Mesangial cell (primary cell): ENCODE results near the gene C6orf52. TPM values are rescaled to one million over a fixed set of nuclear protein-coding genes. Genes with fewer than 3 reads are reported as not detected.

Experiments used
- total RNA-seq: library from RNA; depleted of rRNA; stranded (reverse); fragments of >200 nt; gene quantifications from 2 replicates; pipeline ENCODE4 v1.2.3, GENCODE V29; 2015

The C6orf52 gene
- total RNA-seq = 1.6 TPM in 1 of 2 replicates, not detected in the other

GRCh38 chr6:10694302-10695085 lies at the start of gene C6orf52, which contains the start of gene PAK1IP1:
Gene C6orf52 (minus strand): TSS chr6:10694616. CDS start chr6:10687550, 7,066 bp downstream.
Gene PAK1IP1 (plus strand): TSS chr6:10694972. CDS start chr6:10694986, 14 bp downstream.

GRCh38 chr6:10722820-10723566 lies 28.6 kb upstream of the C6orf52 start, which contains the start of gene TMEM14C:
Gene TMEM14C (plus strand): TSS chr6:10723070. CDS start chr6:10724614, 1,544 bp downstream.

Other genes starting within 250 kb of the C6orf52 start
- gene GCNT2, start 173.3 kb downstream of the C6orf52 start, total RNA-seq = 4.4 and 5.2 TPM in 2 replicates
- gene PAK1IP1, start 356 bp upstream of the C6orf52 start, total RNA-seq = 7.0 and 17.1 TPM in 2 replicates
- gene TMEM14C, start 28.5 kb upstream of the C6orf52 start, total RNA-seq = 104 and 138 TPM in 2 replicates
- 48.9 and 72.8 TPM in 2 replicates for gene TMEM14B, start 53.2 kb upstream of the C6orf52 start, total RNA-seq
- gene MAK, start 143.9 kb upstream of the C6orf52 start, total RNA-seq = 0.16 TPM in 1 of 2 replicates, not detected in the other
- not detected in 2 replicates for gene GCM2, start 187.4 kb upstream of the C6orf52 start, total RNA-seq
- gene SYCP2L, start 192.4 kb upstream of the C6orf52 start, total RNA-seq = 0.33 and 0.38 TPM in 2 replicates